ENCODE data around the gene BAIAP2.
"Not testable (repeated sequence)": the region's sequence is repeated elsewhere in the genome, so short reads cannot be mapped to it uniquely, and the experiment has no call there.

BAIAP2 gene

GRCh38 chr17:81076141-81076679 lies 41.3 kb downstream of the BAIAP2 start:
- no peak overlapping the region for H3K9ac ChIP-seq (ENCODE audit: low read length)
- H3F3A ChIP-seq (ENCODE audit: insufficient read depth) = no peaks in the 10 kb centered on the region
- no peak overlapping the region for H3K4me3 ChIP-seq (ENCODE audit: insufficient read depth, low read length, poor library complexity, severe bottlenecking)
- no peaks in the 10 kb centered on the region for H3K9me3 ChIP-seq (ENCODE audit: insufficient read depth, low read length)
- H3K36me3 ChIP-seq (ENCODE audit: low read length) = no peaks in the 10 kb centered on the region
- H3K27me3 ChIP-seq (ENCODE audit: low read length) = no peaks in the 10 kb centered on the region
- no peak overlapping the region for H3K4me2 ChIP-seq (ENCODE audit: low read depth, low read length, poor library complexity, severe bottlenecking)
- no peaks in the 10 kb centered on the region for H4K20me1 ChIP-seq (ENCODE audit: low read depth, low read length)
- no peak overlapping the region for H2AFZ ChIP-seq (ENCODE audit: low read depth, low read length, severe bottlenecking)
- no peak overlapping the region for H3K27ac ChIP-seq (ENCODE audit: low read depth, low read length)
- no peaks in the 10 kb centered on the region for H3K9me2 ChIP-seq (replicated peaks; ENCODE audit: insufficient read depth, low read length)
- no peaks in the 10 kb centered on the region for H3K79me2 ChIP-seq (ENCODE audit: insufficient read depth, low read length)
- TF ChIP-seq EZH2phosphoT487 (conservative IDR thresholded peaks at IDR 0.05; ENCODE audit: low read length) (no peak), CTCF (IDR thresholded peaks at IDR 0.05; ENCODE audit: insufficient read depth, low read length, poor library complexity, severe bottlenecking) (no peak)

- not testable (repeated sequence) for H3F3A ChIP-seq (ENCODE audit: insufficient read depth); H3K9ac ChIP-seq (ENCODE audit: low read length); H3K9me3 ChIP-seq (ENCODE audit: insufficient read depth, low read length); H3K27ac ChIP-seq (ENCODE audit: low read depth, low read length); H4K20me1 ChIP-seq (ENCODE audit: low read depth, low read length); H3K4me3 ChIP-seq (ENCODE audit: insufficient read depth, low read length, poor library complexity, severe bottlenecking); H3K36me3 ChIP-seq (ENCODE audit: low read length); H3K79me2 ChIP-seq (ENCODE audit: insufficient read depth, low read length); H2AFZ ChIP-seq (ENCODE audit: low read depth, low read length, severe bottlenecking); H3K9me2 ChIP-seq (replicated peaks; ENCODE audit: insufficient read depth, low read length); H3K27me3 ChIP-seq (ENCODE audit: low read length); H3K4me2 ChIP-seq (ENCODE audit: low read depth, low read length, poor library complexity, severe bottlenecking)
These were observed 43.3 kb downstream of the BAIAP2 start for GRCh38 chr17:81078026-81078913.

- Histone ChIP-seq H2AFZ (ENCODE audit: low read depth, low read length, severe bottlenecking) (no peak overlapping the region), H3K36me3 (ENCODE audit: low read length) (no peaks in the 10 kb centered on the region), H3K4me2 (ENCODE audit: low read depth, low read length, poor library complexity, severe bottlenecking) (no peak overlapping the region), H3K79me2 (ENCODE audit: insufficient read depth, low read length) (no peaks in the 10 kb centered on the region), H3F3A (ENCODE audit: insufficient read depth) (no peaks in the 10 kb centered on the region), H4K20me1 (ENCODE audit: low read depth, low read length) (no peaks in the 10 kb centered on the region), H3K9me2 (replicated peaks; ENCODE audit: insufficient read depth, low read length) (no peaks in the 10 kb centered on the region), H3K9ac (ENCODE audit: low read length) (no peak overlapping the region), H3K9me3 (ENCODE audit: insufficient read depth, low read length) (no peaks in the 10 kb centered on the region), H3K4me3 (ENCODE audit: insufficient read depth, low read length, poor library complexity, severe bottlenecking) (no peak overlapping the region), H3K27ac (ENCODE audit: low read depth, low read length) (no peak overlapping the region), H3K27me3 (ENCODE audit: low read length) (no peaks in the 10 kb centered on the region)
- TF ChIP-seq CTCF (IDR thresholded peaks at IDR 0.05; ENCODE audit: insufficient read depth, low read length, poor library complexity, severe bottlenecking) = no peak
- no peak for TF ChIP-seq EZH2phosphoT487 (conservative IDR thresholded peaks at IDR 0.05; ENCODE audit: low read length)
These were observed 45.1 kb downstream of the BAIAP2 start for GRCh38 chr17:81080019-81080418.

All from SU-DHL-6 (cell line).